H1 (cell line): ENCODE results near the gene SLAMF6. TPM values are rescaled to one million over a fixed set of nuclear protein-coding genes. Genes with fewer than 3 reads are reported as not detected.

Experiments used
- ASH2L ChIP-seq: fragments of 200-600, 300-600 bp; sonication (generic); IDR thresholded peaks from one replicate; pipeline ENCODE4 v1.7.1; 2017; ENCODE audit warnings: low read length
- NRF1 ChIP-seq: IDR thresholded peaks from 2 replicates; pipeline ENCODE4 v1.6.1; 2011; ENCODE audit warnings: mild to moderate bottlenecking, low read depth, low read length, improper control_type of control experiment
- SIN3A ChIP-seq, 2 experiments: IDR thresholded peaks in 1 of 2; conservative IDR thresholded peaks in 1 of 2; 2 replicates each; pipeline ENCODE4 v1.6.1; 2011 to 2012; ENCODE audit warnings: low read length in 2 of 2, improper control_type of control experiment in 1 of 2, low read depth in 1 of 2, mild to moderate bottlenecking in 1 of 2
- SP1 ChIP-seq: IDR thresholded peaks from 2 replicates; pipeline ENCODE4 v1.6.1; 2011; ENCODE audit warnings: low read depth, low read length
- polyA plus RNA-seq, 7 experiments: library from polyadenylated mRNA; depleted of rRNA in 3 of 7; stranded (reverse) in 5 of 7; unstranded in 2 of 7; fragments of >200 nt in 5 of 7; fragments of 200-250 nt in 2 of 7; gene quantifications; 1 replicate in 5 of 7; 2 replicates in 1 of 7; 4 replicates in 1 of 7; pipeline versions ENCODE4 v1.2.1 to v1.2.3, GENCODE V29; 2011 to 2013; ENCODE audit warnings: missing spikeins in 2 of 7, mixed read lengths in 2 of 7
- total RNA-seq: library from RNA; stranded (reverse); fragmentation: NEBNext Ultra II Directional; extraction: Animal tissue kit (Norgen Biotek cat#: 25700); gene quantifications from 2 replicates; pipeline ENCODE4 v1.2.1, GENCODE V29; 2021

SLAMF6 gene
- total and polyA plus RNA-seq, 2 of the 8 experiments (the other 6 are each of a cell fraction or from before 2014, with no cell fraction given), result not detected

GRCh38 chr1:160472112-160472511, 50.9 kb downstream of the SLAMF6 start (continued):
- TF ChIP-seq SP1, result no peak
- no peak for TF ChIP-seq SIN3A (conservative IDR thresholded peaks at IDR 0.05 in 1 of 2, IDR thresholded peaks at IDR 0.05 in 1 of 2; ENCODE audit: low read depth in 1 of 2, low read length in 2 of 2)
- TF ChIP-seq NRF1, result no peak
- no peak for TF ChIP-seq ASH2L
